A549 (cell line): Measurements from ENCODE around the gene TAMM41.
"Not testable (repeated sequence)": the region's sequence is repeated elsewhere in the genome, so short reads cannot be mapped to it uniquely, and the experiment has no call there.

Source experiments
- CBX2 ChIP-seq: fragments of 200-600 bp; sonication (generic); IDR thresholded peaks from 2 replicates; pipeline ENCODE4 v1.6.1; 2016; ENCODE audit warnings: low read depth, mild to moderate bottlenecking, borderline replicate concordance
- CEBPB ChIP-seq, 2 experiments: fragments of >200 bp in 1 of 2; sonication (Bioruptor Twin) in 1 of 2; formaldehyde crosslinking in 1 of 2; IDR thresholded peaks; 2 replicates each; pipeline ENCODE4 v1.6.1; 2012 to 2016
- CHD4 ChIP-seq: fragments of 200-600 bp; sonication (generic); IDR thresholded peaks from 2 replicates; pipeline ENCODE4 v1.6.1; 2016; ENCODE audit warnings: antibody characterized with exemption, mild to moderate bottlenecking, borderline replicate concordance
- CTCF ChIP-seq: fragments of >200 bp; sonication (Bioruptor Twin); formaldehyde crosslinking; IDR thresholded peaks from 3 replicates; pipeline ENCODE4 v1.5.1; 2016
- ELK1 ChIP-seq: fragments of 150-350 bp; IDR thresholded peaks from 2 replicates; pipeline ENCODE4 v1.6.1; 2014; ENCODE audit warnings: low read depth, mild to moderate bottlenecking, low read length
- EP300 ChIP-seq, 2 experiments: fragments of >200 bp; sonication (Bioruptor Twin); formaldehyde crosslinking; IDR thresholded peaks; 2 replicates in 1 of 2; 3 replicates in 1 of 2; pipeline ENCODE4 v1.6.1; 2016 to 2017
- FOSL2 ChIP-seq, 2 experiments: fragments of 450-650 bp in 1 of 2; fragments of >200 bp in 1 of 2; sonication (Bioruptor Twin) in 1 of 2; formaldehyde crosslinking; IDR thresholded peaks; 2 replicates each; pipeline versions ENCODE4 v1.5.0 to v1.6.1; 2016 to 2020; ENCODE audit warnings: mild to moderate bottlenecking in 1 of 2, moderate library complexity in 1 of 2
- MAX ChIP-seq: IDR thresholded peaks from 2 replicates; pipeline ENCODE4 v1.6.1; 2012
- MAZ ChIP-seq: fragments of 150-350 bp; IDR thresholded peaks from 2 replicates; pipeline ENCODE4 v1.6.1; 2014; ENCODE audit warnings: antibody characterized with exemption, low read depth, low read length, borderline replicate concordance
- MYC ChIP-seq: IDR thresholded peaks from 2 replicates; pipeline ENCODE4 v1.6.1; 2012; ENCODE audit warnings: mild to moderate bottlenecking, inconsistent platforms, low read length, improper control_type of control experiment, borderline replicate concordance
- PBX3 ChIP-seq: IDR thresholded peaks from 2 replicates; pipeline ENCODE4 v1.6.1; 2012
- POLR2A ChIP-seq: IDR thresholded peaks from 2 replicates; pipeline ENCODE4 v1.6.1; 2012; ENCODE audit warnings: mild to moderate bottlenecking, low read length
- POLR2AphosphoS2 ChIP-seq: conservative IDR thresholded peaks from 2 replicates; pipeline ENCODE4 v1.6.1; 2012; ENCODE audit warnings: low read length, improper control_type of control experiment, inconsistent platforms
- RAD21 ChIP-seq, 2 experiments: fragments of >200 bp in 1 of 2; sonication (Bioruptor Twin) in 1 of 2; formaldehyde crosslinking in 1 of 2; IDR thresholded peaks in 1 of 2; conservative IDR thresholded peaks in 1 of 2; 2 replicates in 1 of 2; 3 replicates in 1 of 2; pipeline ENCODE4 v1.6.1; 2012 to 2018; ENCODE audit warnings: inconsistent platforms in 1 of 2

- not testable (repeated sequence) for TF ChIP-seq MAZ; MAX; ELK1; FOSL2 (IDR thresholded peaks at IDR 0.05); FOSL2 (CRISPR knock-in tag; IDR thresholded peaks at IDR 0.05); MYC; CTCF; RAD21 (conservative IDR thresholded peaks at IDR 0.05 in 1 of 2, IDR thresholded peaks at IDR 0.05 in 1 of 2); CHD4; CBX2; POLR2A; PBX3; POLR2AphosphoS2; CEBPB (IDR thresholded peaks at IDR 0.05); EP300 (IDR thresholded peaks at IDR 0.05)
Measured at GRCh38 chr3:11862584-11862983, 15.9 kb upstream of the TAMM41 start.
